ENCODE data around the gene XRCC2. TPM values are rescaled to one million over a fixed set of nuclear protein-coding genes. Genes with fewer than 3 reads are reported as not detected.

XRCC2 gene
- total RNA-seq, 1 donor from 2014 or later: 1.7 TPM

DNA sequence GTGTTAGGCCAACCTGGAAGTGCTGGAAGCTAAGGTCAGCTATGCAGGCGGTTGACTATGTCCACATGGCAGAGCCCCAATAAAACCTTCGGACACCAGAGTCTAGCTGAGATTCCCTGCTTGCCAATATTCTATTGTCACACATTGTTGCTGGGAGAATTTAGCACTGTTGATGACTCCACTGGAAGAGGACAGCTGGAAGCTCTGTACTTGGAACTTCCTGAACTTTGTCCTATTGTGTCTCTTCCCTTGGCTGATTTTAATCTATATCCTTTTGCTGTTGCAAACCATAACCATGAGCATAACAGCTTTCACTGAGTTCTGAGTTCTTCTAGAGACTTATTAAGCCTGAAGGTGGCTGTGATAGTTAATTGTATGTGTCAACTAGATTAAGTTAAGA, 12.0 kb downstream of the XRCC2 start:
- Histone ChIP-seq H3K4me1 (no peaks in the 10 kb centered on the region), H3K4me3 (no peak overlapping the region), H3K36me3 (no peaks in the 10 kb centered on the region), H3K27me3 (no peaks in the 10 kb centered on the region), H3K27ac (no peak overlapping the region), H3K9me3 (no peaks in the 10 kb centered on the region)
- intact Hi-C loops (cut with DNase I): no loop called here
- DNase-seq (ENCODE audit: extremely low spot score in 2 of 2): no peak
- no peak for TF ChIP-seq POLR2AphosphoS5 (IDR thresholded peaks at IDR 0.05; ENCODE audit: insufficient read depth in 1 of 2, low read depth in 1 of 2)
- TF ChIP-seq, protein P1, sequence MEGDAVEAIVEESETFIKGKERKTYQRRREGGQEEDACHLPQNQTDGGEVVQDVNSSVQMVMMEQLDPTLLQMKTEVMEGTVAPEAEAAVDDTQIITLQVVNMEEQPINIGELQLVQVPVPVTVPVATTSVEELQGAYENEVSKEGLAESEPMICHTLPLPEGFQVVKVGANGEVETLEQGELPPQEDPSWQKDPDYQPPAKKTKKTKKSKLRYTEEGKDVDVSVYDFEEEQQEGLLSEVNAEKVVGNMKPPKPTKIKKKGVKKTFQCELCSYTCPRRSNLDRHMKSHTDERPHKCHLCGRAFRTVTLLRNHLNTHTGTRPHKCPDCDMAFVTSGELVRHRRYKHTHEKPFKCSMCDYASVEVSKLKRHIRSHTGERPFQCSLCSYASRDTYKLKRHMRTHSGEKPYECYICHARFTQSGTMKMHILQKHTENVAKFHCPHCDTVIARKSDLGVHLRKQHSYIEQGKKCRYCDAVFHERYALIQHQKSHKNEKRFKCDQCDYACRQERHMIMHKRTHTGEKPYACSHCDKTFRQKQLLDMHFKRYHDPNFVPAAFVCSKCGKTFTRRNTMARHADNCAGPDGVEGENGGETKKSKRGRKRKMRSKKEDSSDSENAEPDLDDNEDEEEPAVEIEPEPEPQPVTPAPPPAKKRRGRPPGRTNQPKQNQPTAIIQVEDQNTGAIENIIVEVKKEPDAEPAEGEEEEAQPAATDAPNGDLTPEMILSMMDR (IDR thresholded peaks at IDR 0.05): no peak
- TF ChIP-seq POLR2A (IDR thresholded peaks at IDR 0.05): no peak

DNA sequence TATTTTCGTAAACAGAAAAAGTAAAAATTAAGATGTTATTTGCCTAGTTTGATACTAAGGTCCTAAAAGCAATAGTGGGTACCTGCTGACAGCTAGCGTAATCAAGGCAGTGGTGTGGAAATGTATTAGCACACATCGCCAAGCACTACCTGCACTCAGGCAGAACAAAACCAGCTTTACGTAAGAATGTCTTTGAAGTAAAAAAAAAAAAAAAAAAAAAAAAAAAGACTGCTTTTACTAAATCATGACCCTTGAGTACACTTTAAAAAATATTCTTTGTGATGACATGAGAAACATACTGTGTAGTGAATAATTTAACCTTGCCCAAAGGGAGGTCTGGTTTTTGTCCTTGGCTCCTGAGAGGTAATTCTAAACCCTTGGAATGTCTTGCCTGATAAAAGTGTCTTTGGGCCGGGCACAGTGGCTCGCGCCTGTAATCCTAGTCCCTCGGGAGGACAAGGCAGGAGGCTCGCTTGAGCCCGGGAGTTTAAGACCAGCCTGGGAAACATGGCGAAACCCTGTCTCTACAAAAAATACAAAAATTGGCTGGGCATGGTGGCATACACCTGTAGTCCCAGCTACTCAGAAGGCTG, 12.7 kb downstream of the XRCC2 start:
- no peak overlapping the region for H3K4me3 ChIP-seq
- TF ChIP-seq POLR2A (IDR thresholded peaks at IDR 0.05) (no peak), POLR2AphosphoS5 (IDR thresholded peaks at IDR 0.05; ENCODE audit: insufficient read depth in 1 of 2, low read depth in 1 of 2) (no peak)
- TF ChIP-seq, protein P1 (IDR thresholded peaks at IDR 0.05): no peak
- no peak for DNase-seq (ENCODE audit: extremely low spot score in 2 of 2)
- no peaks in the 10 kb centered on the region for H3K4me1 ChIP-seq
- H3K27me3 ChIP-seq: no peaks in the 10 kb centered on the region
- no peaks in the 10 kb centered on the region for H3K9me3 ChIP-seq
- intact Hi-C loops (cut with DNase I): no loop called here
- H3K27ac ChIP-seq: no peak overlapping the region
- no peaks in the 10 kb centered on the region for H3K36me3 ChIP-seq

DNA sequence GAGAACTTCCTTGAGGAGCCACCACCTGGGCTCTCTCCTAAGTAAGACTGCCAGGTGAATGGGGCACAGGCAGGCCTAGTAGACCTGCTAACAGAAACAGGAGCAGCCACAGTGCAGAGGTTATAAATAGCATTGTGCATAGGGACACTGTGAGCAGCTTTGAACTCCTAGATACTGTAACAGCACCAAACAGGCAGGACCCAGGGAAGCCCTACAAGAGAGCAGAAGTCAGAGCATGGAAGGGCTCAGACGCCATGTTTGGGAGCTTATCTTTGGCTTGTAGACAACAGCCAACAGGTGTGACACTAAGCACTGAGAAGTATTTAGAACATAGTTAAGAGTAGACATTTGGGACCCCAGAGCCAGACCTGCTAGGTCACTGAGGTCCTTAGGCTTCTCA, 14.5 kb downstream of the XRCC2 start:
- DNase-seq (ENCODE audit: extremely low spot score in 2 of 2): no peak
- Histone ChIP-seq H3K4me1 (no peaks in the 10 kb centered on the region), H3K9me3 (no peaks in the 10 kb centered on the region), H3K27me3 (no peaks in the 10 kb centered on the region), H3K36me3 (no peaks in the 10 kb centered on the region), H3K27ac (no peak overlapping the region), H3K4me3 (no peak overlapping the region)
- intact Hi-C loops (cut with DNase I): no loop called here
- TF ChIP-seq POLR2AphosphoS5 (IDR thresholded peaks at IDR 0.05; ENCODE audit: insufficient read depth in 1 of 2, low read depth in 1 of 2): no peak

DNA sequence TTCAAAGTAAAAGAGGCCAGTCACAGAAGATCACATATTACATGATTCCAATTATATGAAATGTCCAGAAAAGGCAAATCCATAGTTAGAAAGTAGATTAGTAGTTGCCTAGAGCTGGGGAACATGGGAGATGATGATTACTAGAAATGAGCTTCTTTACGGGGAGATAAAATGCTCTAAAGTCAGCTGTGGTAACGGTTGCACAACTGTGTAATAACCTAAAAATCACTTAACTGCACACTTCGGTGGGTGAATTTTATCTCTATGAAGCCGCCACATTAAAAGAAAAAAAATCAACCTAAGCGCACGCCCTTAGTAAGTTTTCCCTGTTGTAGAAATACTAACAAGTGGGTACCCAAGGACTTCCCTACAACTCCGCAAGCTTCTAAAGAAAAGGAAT, 15.9 kb downstream of the XRCC2 start:
- no peaks in the 10 kb centered on the region for H3K4me1 ChIP-seq
- no peak overlapping the region for H3K27ac ChIP-seq
- no peaks in the 10 kb centered on the region for H3K27me3 ChIP-seq
- intact Hi-C loops (cut with DNase I): no loop called here
- TF ChIP-seq POLR2A (IDR thresholded peaks at IDR 0.05): no peak
- TF ChIP-seq POLR2AphosphoS5 (IDR thresholded peaks at IDR 0.05; ENCODE audit: insufficient read depth in 1 of 2, low read depth in 1 of 2): no peak
- TF ChIP-seq, protein P1 (IDR thresholded peaks at IDR 0.05): no peak
- no peaks in the 10 kb centered on the region for H3K9me3 ChIP-seq
- DNase-seq (ENCODE audit: extremely low spot score in 2 of 2): no peak
- H3K4me3 ChIP-seq: no peak overlapping the region
- no peaks in the 10 kb centered on the region for H3K36me3 ChIP-seq

DNA sequence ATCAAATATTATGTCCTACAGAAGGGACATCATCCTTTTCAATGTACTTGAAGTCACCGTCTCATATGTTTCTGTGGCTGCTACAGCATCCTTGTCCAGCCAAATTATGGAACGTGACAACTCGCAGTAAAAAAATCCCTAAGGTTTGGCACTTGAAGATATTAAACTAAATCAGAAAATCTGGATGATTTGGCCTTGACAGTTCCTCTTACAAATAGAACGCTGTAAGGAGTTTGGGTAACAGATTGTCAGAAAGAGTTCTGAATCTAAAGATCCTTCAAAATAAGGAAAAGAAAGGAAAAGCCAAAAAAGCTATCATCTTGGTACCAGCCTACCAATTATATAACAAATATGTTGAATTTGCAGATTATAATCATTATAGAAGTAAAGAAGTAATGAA, 21.0 kb downstream of the XRCC2 start:
- intact Hi-C loops (cut with DNase I): no loop called here
- Histone ChIP-seq H3K9me3 (no peaks in the 10 kb centered on the region), H3K27ac (no peak overlapping the region), H3K36me3 (no peaks in the 10 kb centered on the region), H3K4me1 (no peaks in the 10 kb centered on the region), H3K4me3 (no peak overlapping the region), H3K27me3 (no peaks in the 10 kb centered on the region)
- no peak for DNase-seq (ENCODE audit: extremely low spot score in 2 of 2)
- TF ChIP-seq POLR2AphosphoS5 (IDR thresholded peaks at IDR 0.05; ENCODE audit: insufficient read depth in 1 of 2, low read depth in 1 of 2) (no peak), POLR2A (IDR thresholded peaks at IDR 0.05) (no peak)
- TF ChIP-seq, protein P1 (IDR thresholded peaks at IDR 0.05): no peak
